HCT116 (cell line): ENCODE results near the gene PDCD1LG2. TPM values are rescaled to one million over a fixed set of nuclear protein-coding genes. Genes with fewer than 3 reads are reported as not detected.

Experiments used
- ATAC-seq: fragments of 200-7000 bp; cut with Tn5 transposase; 2 replicates; pipeline ENCODE4 v1.9.1; 2020; ENCODE audit warnings: mild to moderate bottlenecking, moderate library complexity
- BruUV-seq: library from RNA; stranded (reverse); fragments of 400-500 nt; replicated peaks from 2 replicates; lab custom pipeline; 2021; lab: Mats Ljungman, UMichigan
- CTCF ChIA-PET: fragments of 300-600 bp; sonication (Branson Sonifier 250); formaldehyde crosslinking; loops from one replicate; lab custom pipeline; 2021; ENCODE audit warnings: antibody characterized with exemption; lab: Charles Lee
- POLR2A ChIA-PET: fragments of 300-600, 350-600 bp; sonication (Branson Sonifier 250); formaldehyde crosslinking; loops from one replicate; lab custom pipeline; 2021; ENCODE audit warnings: antibody characterized with exemption; lab: Charles Lee
- RAD21 ChIA-PET, 2 experiments: fragments of 300-600 bp; sonication (Branson Sonifier 250); formaldehyde crosslinking; loops; one replicate each; lab custom pipeline; 2023; ENCODE audit warnings: low total read pairs in 2 of 2; ENCODE audit not compliant: uncharacterized antibody in 2 of 2, unreplicated experiment in 2 of 2, low non-redundant PET in 1 of 2; lab: Charles Lee
- DNase-seq: peaks from one replicate; pipeline ENCODE4 v3.0.0-alpha.2; 2010; ENCODE audit warnings: low read depth, low spot score
- H2AFZ ChIP-seq: fragments of 200-600 bp; shearing (Covaris generic), sonication (generic); 2 replicates; pipeline ENCODE4 v1.6.1; 2017; ENCODE audit warnings: low read depth, mixed run types, mixed read lengths, antibody characterized with exemption, low read length; ENCODE audit not compliant: poor library complexity, severe bottlenecking
- H3K27ac ChIP-seq: 2 replicates; pipeline ENCODE4 v1.5.1; 2012; ENCODE audit warnings: low read depth, low read length
- H3K27me3 ChIP-seq: fragments of 200-600 bp; sonication (generic); 2 replicates; pipeline ENCODE4 v1.6.1; 2016; ENCODE audit warnings: mixed run types, low read length, mixed read lengths; ENCODE audit not compliant: insufficient read depth
- H3K36me3 ChIP-seq, 2 experiments: fragments of 200-500 bp in 1 of 2; fragments of 200-600 bp in 1 of 2; sonication (Bioruptor generic) in 1 of 2; sonication (generic) in 1 of 2; 2 replicates each; pipeline versions ENCODE4 v1.5.1 to v1.6.1; 2014 to 2016; ENCODE audit warnings: low read length in 2 of 2, inconsistent platforms in 1 of 2, mixed read lengths in 1 of 2, mixed run types in 1 of 2; ENCODE audit not compliant: insufficient read depth in 2 of 2, control insufficient read depth in 1 of 2
- H3K4me1 ChIP-seq, 2 experiments: fragments of 200-600 bp in 1 of 2; sonication (generic) in 1 of 2; 2 replicates each; pipeline versions ENCODE4 v1.5.1 to v1.6.1; 2012 to 2017; ENCODE audit warnings: low read length in 2 of 2, inconsistent platforms in 1 of 2, mild to moderate bottlenecking in 1 of 2, mixed read lengths in 1 of 2, mixed run types in 1 of 2, moderate library complexity in 1 of 2; ENCODE audit not compliant: insufficient read depth in 2 of 2, control insufficient read depth in 1 of 2
- H3K4me2 ChIP-seq: fragments of 200-600 bp; sonication (generic); 2 replicates; pipeline ENCODE4 v1.6.1; 2017; ENCODE audit warnings: mixed run types, low read length, mixed read lengths
- H3K4me3 ChIP-seq, 2 experiments: fragments of 200-600 bp in 1 of 2; sonication (generic) in 1 of 2; replicated peaks in 1 of 2; 2 replicates each; pipeline ENCODE4 v1.5.1; 2011 to 2016; ENCODE audit warnings: low read length in 2 of 2, control low read depth in 1 of 2, low read depth in 1 of 2, mild to moderate bottlenecking in 1 of 2, mixed read lengths in 1 of 2, mixed run types in 1 of 2
- H3K79me2 ChIP-seq: fragments of 200-600 bp; sonication (generic); 2 replicates; pipeline ENCODE4 v1.6.1; 2017; ENCODE audit warnings: mild to moderate bottlenecking, mixed run types, low read length, moderate library complexity, mixed read lengths; ENCODE audit not compliant: insufficient read depth
- H3K9ac ChIP-seq: fragments of 200-600 bp; sonication (generic); 2 replicates; pipeline ENCODE4 v1.6.1; 2016; ENCODE audit warnings: low read length, mixed read lengths
- H3K9me2 ChIP-seq: fragments of 200-600 bp; sonication (generic), shearing (Covaris generic); 2 replicates; pipeline ENCODE4 v1.6.1; 2017; ENCODE audit warnings: mixed run types, mild to moderate bottlenecking, moderate library complexity; ENCODE audit not compliant: insufficient read depth
- H3K9me3 ChIP-seq, 2 experiments: fragments of 200-500 bp in 1 of 2; fragments of 200-600 bp in 1 of 2; sonication (Bioruptor generic) in 1 of 2; sonication (generic) in 1 of 2; 2 replicates each; pipeline ENCODE4 v1.6.1; 2014 to 2017; ENCODE audit warnings: low read length in 2 of 2, mixed read lengths in 2 of 2, inconsistent platforms in 1 of 2, low read depth in 1 of 2, mild to moderate bottlenecking in 1 of 2, mixed run types in 1 of 2, moderate library complexity in 1 of 2; ENCODE audit not compliant: control insufficient read depth in 1 of 2, insufficient read depth in 1 of 2
- H4K20me1 ChIP-seq: fragments of 200-600 bp; sonication (generic), shearing (Covaris generic); 2 replicates; pipeline ENCODE4 v1.6.1; 2017; ENCODE audit warnings: mixed run types, mild to moderate bottlenecking, moderate library complexity; ENCODE audit not compliant: insufficient read depth
- ELF1 ChIP-seq: IDR thresholded peaks from 2 replicates; pipeline ENCODE4 v1.6.1; 2012; ENCODE audit warnings: low read depth, borderline replicate concordance
- EZH2 ChIP-seq: fragments of 200-600 bp; sonication (generic); IDR thresholded peaks from 2 replicates; pipeline ENCODE4 v1.6.1; 2017; ENCODE audit warnings: antibody characterized with exemption, mixed run types
- EZH2phosphoT487 ChIP-seq: fragments of 200-600 bp; IDR thresholded peaks from 2 replicates; pipeline ENCODE4 v1.6.1; 2018; ENCODE audit warnings: antibody characterized with exemption, borderline replicate concordance
- FOSL1 ChIP-seq: IDR thresholded peaks from 2 replicates; pipeline ENCODE4 v1.6.1; 2012; ENCODE audit warnings: low read depth
- JUND ChIP-seq: IDR thresholded peaks from 2 replicates; pipeline ENCODE4 v1.6.1; 2012
- POLR2A ChIP-seq: IDR thresholded peaks from 2 replicates; pipeline ENCODE4 v1.7.0; 2011; ENCODE audit warnings: borderline replicate concordance; ENCODE audit not compliant: insufficient read depth, insufficient read length; ENCODE audit errors: extremely low read depth
- POLR2AphosphoS5 ChIP-seq: IDR thresholded peaks from 2 replicates; pipeline ENCODE4 v1.6.1; 2011; ENCODE audit warnings: mild to moderate bottlenecking, low read depth, low read length, moderate library complexity
- RAD21 ChIP-seq: IDR thresholded peaks from 2 replicates; pipeline ENCODE4 v1.6.1; 2012; ENCODE audit warnings: low read depth, mild to moderate bottlenecking
- SIN3A ChIP-seq: IDR thresholded peaks from 2 replicates; pipeline ENCODE4 v1.6.1; 2012; ENCODE audit warnings: low read depth
- SP1 ChIP-seq: IDR thresholded peaks from 2 replicates; pipeline ENCODE4 v1.6.1; 2012; ENCODE audit warnings: low read depth
- SRF ChIP-seq: IDR thresholded peaks from 2 replicates; pipeline ENCODE4 v1.6.1; 2012; ENCODE audit warnings: low read depth
- TCF7L2 ChIP-seq: IDR thresholded peaks from 2 replicates; pipeline ENCODE4 v1.7.0; 2011; ENCODE audit warnings: borderline replicate concordance, inconsistent platforms; ENCODE audit not compliant: insufficient read depth, insufficient read length; ENCODE audit errors: extremely low read depth
- YY1 ChIP-seq: IDR thresholded peaks from 2 replicates; pipeline ENCODE4 v1.6.1; 2011; ENCODE audit warnings: low read length, low read depth, moderate library complexity, mild to moderate bottlenecking; ENCODE audit not compliant: insufficient replicate concordance; ENCODE audit errors: extremely low read depth
- ZFX ChIP-seq: fragments of 450-650 bp; IDR thresholded peaks from 2 replicates; pipeline ENCODE4 v1.6.1; 2017
- ZNF274 ChIP-seq: fragments of 200-500 bp; sonication (Bioruptor generic); IDR thresholded peaks from 2 replicates; pipeline ENCODE4 v1.6.1; 2014; ENCODE audit warnings: mild to moderate bottlenecking, low read depth, low read length, inconsistent platforms
- intact Hi-C: fragments of 100-400 bp; cut with micrococcal nuclease; formaldehyde crosslinking; loops from 2 replicates; pipeline ENCODE4 v1.10.0; 2022
- total RNA-seq: library from RNA; stranded (reverse); gene quantifications from one replicate; pipeline ENCODE4 v1.2.1, GENCODE V29; 2021; ENCODE audit not compliant: unreplicated experiment
- TF ChIP-seq, protein P1 (sequence below): IDR thresholded peaks from 2 replicates; pipeline ENCODE4 v1.6.1; 2011; ENCODE audit warnings: mild to moderate bottlenecking, low read length, moderate library complexity; ENCODE audit not compliant: insufficient replicate concordance; ENCODE audit errors: extremely low read depth
- TF ChIP-seq, protein P2 (sequence below): IDR thresholded peaks from 2 replicates; pipeline ENCODE4 v1.6.1; 2012; ENCODE audit warnings: low read depth
- TF ChIP-seq, protein P3 (sequence below): IDR thresholded peaks from 2 replicates; pipeline ENCODE4 v1.6.1; 2012
- TF ChIP-seq, protein P4 (sequence below): IDR thresholded peaks from 2 replicates; pipeline ENCODE4 v1.6.1; 2012

The PDCD1LG2 gene
- total RNA-seq, 1 experiment from 2014 or later: not detected

DNA sequence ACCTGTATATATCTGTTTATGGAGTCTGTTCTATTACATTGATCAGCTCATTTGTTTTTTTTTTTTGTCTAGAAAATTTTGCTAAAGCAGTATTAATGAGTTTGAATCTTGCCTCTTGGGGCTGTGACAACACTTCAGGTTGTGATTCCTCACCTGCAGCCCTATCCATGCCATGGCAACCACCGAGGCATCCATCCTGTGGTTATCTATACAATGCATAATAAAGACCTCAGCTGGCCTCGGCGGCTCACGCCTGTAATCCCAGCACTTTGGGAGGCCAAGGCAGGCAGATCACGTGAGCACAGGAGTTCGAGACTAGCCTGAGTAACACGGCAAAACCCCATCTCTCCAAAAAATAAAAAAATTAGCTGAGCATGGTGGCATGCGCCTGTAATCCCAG is 28.1 kb upstream of the PDCD1LG2 start:
- TF ChIP-seq EZH2phosphoT487 (no peak), POLR2A (no peak), TCF7L2 (no peak), FOSL1 (no peak), YY1 (no peak), EZH2 (no peak), ELF1 (no peak), POLR2AphosphoS5 (no peak), JUND (no peak), SIN3A (no peak), ZFX (no peak), SRF (no peak), SP1 (no peak), RAD21 (no peak), ZNF274 (no peak)
- TF ChIP-seq, protein P1, sequence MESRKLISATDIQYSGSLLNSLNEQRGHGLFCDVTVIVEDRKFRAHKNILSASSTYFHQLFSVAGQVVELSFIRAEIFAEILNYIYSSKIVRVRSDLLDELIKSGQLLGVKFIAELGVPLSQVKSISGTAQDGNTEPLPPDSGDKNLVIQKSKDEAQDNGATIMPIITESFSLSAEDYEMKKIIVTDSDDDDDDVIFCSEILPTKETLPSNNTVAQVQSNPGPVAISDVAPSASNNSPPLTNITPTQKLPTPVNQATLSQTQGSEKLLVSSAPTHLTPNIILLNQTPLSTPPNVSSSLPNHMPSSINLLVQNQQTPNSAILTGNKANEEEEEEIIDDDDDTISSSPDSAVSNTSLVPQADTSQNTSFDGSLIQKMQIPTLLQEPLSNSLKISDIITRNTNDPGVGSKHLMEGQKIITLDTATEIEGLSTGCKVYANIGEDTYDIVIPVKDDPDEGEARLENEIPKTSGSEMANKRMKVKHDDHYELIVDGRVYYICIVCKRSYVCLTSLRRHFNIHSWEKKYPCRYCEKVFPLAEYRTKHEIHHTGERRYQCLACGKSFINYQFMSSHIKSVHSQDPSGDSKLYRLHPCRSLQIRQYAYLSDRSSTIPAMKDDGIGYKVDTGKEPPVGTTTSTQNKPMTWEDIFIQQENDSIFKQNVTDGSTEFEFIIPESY: no peak
- TF ChIP-seq, protein P2, sequence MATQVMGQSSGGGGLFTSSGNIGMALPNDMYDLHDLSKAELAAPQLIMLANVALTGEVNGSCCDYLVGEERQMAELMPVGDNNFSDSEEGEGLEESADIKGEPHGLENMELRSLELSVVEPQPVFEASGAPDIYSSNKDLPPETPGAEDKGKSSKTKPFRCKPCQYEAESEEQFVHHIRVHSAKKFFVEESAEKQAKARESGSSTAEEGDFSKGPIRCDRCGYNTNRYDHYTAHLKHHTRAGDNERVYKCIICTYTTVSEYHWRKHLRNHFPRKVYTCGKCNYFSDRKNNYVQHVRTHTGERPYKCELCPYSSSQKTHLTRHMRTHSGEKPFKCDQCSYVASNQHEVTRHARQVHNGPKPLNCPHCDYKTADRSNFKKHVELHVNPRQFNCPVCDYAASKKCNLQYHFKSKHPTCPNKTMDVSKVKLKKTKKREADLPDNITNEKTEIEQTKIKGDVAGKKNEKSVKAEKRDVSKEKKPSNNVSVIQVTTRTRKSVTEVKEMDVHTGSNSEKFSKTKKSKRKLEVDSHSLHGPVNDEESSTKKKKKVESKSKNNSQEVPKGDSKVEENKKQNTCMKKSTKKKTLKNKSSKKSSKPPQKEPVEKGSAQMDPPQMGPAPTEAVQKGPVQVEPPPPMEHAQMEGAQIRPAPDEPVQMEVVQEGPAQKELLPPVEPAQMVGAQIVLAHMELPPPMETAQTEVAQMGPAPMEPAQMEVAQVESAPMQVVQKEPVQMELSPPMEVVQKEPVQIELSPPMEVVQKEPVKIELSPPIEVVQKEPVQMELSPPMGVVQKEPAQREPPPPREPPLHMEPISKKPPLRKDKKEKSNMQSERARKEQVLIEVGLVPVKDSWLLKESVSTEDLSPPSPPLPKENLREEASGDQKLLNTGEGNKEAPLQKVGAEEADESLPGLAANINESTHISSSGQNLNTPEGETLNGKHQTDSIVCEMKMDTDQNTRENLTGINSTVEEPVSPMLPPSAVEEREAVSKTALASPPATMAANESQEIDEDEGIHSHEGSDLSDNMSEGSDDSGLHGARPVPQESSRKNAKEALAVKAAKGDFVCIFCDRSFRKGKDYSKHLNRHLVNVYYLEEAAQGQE: no peak
- TF ChIP-seq, protein P3, sequence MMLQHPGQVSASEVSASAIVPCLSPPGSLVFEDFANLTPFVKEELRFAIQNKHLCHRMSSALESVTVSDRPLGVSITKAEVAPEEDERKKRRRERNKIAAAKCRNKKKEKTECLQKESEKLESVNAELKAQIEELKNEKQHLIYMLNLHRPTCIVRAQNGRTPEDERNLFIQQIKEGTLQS: no peak
- TF ChIP-seq, protein P4, sequence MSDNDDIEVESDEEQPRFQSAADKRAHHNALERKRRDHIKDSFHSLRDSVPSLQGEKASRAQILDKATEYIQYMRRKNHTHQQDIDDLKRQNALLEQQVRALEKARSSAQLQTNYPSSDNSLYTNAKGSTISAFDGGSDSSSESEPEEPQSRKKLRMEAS: no peak
- TF ChIP-seq, all 23 proteins: peak for 0
- no peak for ATAC-seq
- Histone ChIP-seq H3K79me2 (no peaks in the 10 kb centered on the region), H2AFZ (no peak overlapping the region), H3K4me1 (no peaks in the 10 kb centered on the region), H4K20me1 (no peaks in the 10 kb centered on the region), H3K4me3 (no peak overlapping the region), H3K9me2 (no peaks in the 10 kb centered on the region), H3K4me2 (no peak overlapping the region), H3K36me3 (no peaks in the 10 kb centered on the region), H3K27ac (no peak overlapping the region), H3K9ac (no peak overlapping the region), H3K27me3 (no peaks in the 10 kb centered on the region), H3K9me3 (no peaks in the 10 kb centered on the region)
- POLR2A ChIA-PET: no interaction called here
- no peak for DNase-seq
- BruUV-seq: no TSS peak
- intact Hi-C loops: no loop called here
- CTCF ChIA-PET: no interaction called here
- RAD21 ChIA-PET: no interaction called here
